IMR-90 (cell line): Measurements from ENCODE around the gene NT5C.

Source experiments
- CEBPB ChIP-seq: IDR thresholded peaks from 2 replicates; pipeline ENCODE4 v1.6.1; 2012; ENCODE audit warnings: low read depth, low read length, improper control_type of control experiment
- CHD1 ChIP-seq: IDR thresholded peaks from 2 replicates; pipeline ENCODE4 v1.6.1; 2012; ENCODE audit warnings: low read depth, low read length, improper control_type of control experiment
- CTCF ChIP-seq: conservative IDR thresholded peaks from 2 replicates; pipeline ENCODE4 v1.5.1; 2012; ENCODE audit warnings: mild to moderate bottlenecking, low read depth, low read length, improper control_type of control experiment
- ELK1 ChIP-seq: fragments of 150-350 bp; IDR thresholded peaks from 2 replicates; pipeline ENCODE4 v1.6.1; 2016; ENCODE audit warnings: low read depth, mild to moderate bottlenecking, low read length, moderate library complexity, borderline replicate concordance
- MXI1 ChIP-seq: IDR thresholded peaks from 2 replicates; pipeline ENCODE4 v1.6.1; 2012; ENCODE audit warnings: low read depth, mild to moderate bottlenecking, low read length, moderate library complexity, borderline replicate concordance
- NFE2L2 ChIP-seq: fragments of 150-350 bp; IDR thresholded peaks from 2 replicates; pipeline ENCODE4 v1.6.1; 2016; ENCODE audit warnings: low read depth, mild to moderate bottlenecking, low read length
- POLR2A ChIP-seq: IDR thresholded peaks from 2 replicates; pipeline ENCODE4 v1.6.1; 2012; ENCODE audit warnings: mild to moderate bottlenecking, low read depth, low read length
- RAD21 ChIP-seq: IDR thresholded peaks from 2 replicates; pipeline ENCODE4 v1.6.1; 2012; ENCODE audit warnings: low read length, improper control_type of control experiment
- RCOR1 ChIP-seq: IDR thresholded peaks from 2 replicates; pipeline ENCODE4 v1.6.1; 2012; ENCODE audit warnings: mild to moderate bottlenecking, low read length, improper control_type of control experiment; ENCODE audit not compliant: insufficient replicate concordance
- RFX5 ChIP-seq: IDR thresholded peaks from 2 replicates; pipeline ENCODE4 v1.8.0; 2012; ENCODE audit warnings: low read depth, mild to moderate bottlenecking, low read length, moderate library complexity
- SMC3 ChIP-seq: fragments of 150-350 bp; IDR thresholded peaks from 2 replicates; pipeline ENCODE4 v1.6.1; 2016; ENCODE audit warnings: low read depth, mild to moderate bottlenecking, antibody characterized with exemption, low read length, moderate library complexity
- USF2 ChIP-seq: fragments of 150-350 bp; IDR thresholded peaks from 2 replicates; pipeline ENCODE4 v1.6.1; 2017; ENCODE audit warnings: mild to moderate bottlenecking, antibody characterized with exemption, low read length, low read depth

GRCh38 chr17:75099881-75100595 is 31.5 kb downstream of the NT5C start:
- TF ChIP-seq CTCF (no peak), POLR2A (no peak), RAD21 (no peak), MXI1 (no peak), NFE2L2 (no peak), SMC3 (no peak), RCOR1 (no peak), CEBPB (no peak), CHD1 (no peak), RFX5 (no peak), USF2 (no peak), ELK1 (no peak)
